ENCODE data around the gene THAP12.

THAP12 gene

GRCh38 chr11:76355172-76355571 is 25.8 kb downstream of the THAP12 start:
- Histone ChIP-seq H3K9me3 (ENCODE audit: control insufficient read depth, low read length) (peaks cover 10% of the 10 kb centered on the region), H3K4me1 (ENCODE audit: control insufficient read depth, insufficient read depth, low read length, poor library complexity, severe bottlenecking) (no peaks in the 10 kb centered on the region), H3K4me3 (ENCODE audit: insufficient read depth, low read depth, low read length, poor library complexity, severe bottlenecking) (no peak overlapping the region), H3K27ac (ENCODE audit: insufficient read depth, low read length, poor library complexity, severe bottlenecking) (no peak overlapping the region), H3K36me3 (ENCODE audit: control insufficient read depth, insufficient read depth, low read length) (peaks cover 46% of the 10 kb centered on the region), H3K27me3 (replicated peaks; ENCODE audit: control insufficient read depth, insufficient read depth, low read length, poor library complexity, severe bottlenecking) (no peaks in the 10 kb centered on the region)
- DNase-seq, result no peak

- Histone ChIP-seq H3K9me3 (ENCODE audit: control insufficient read depth, low read length) (no peaks in the 10 kb centered on the region), H3K36me3 (ENCODE audit: control insufficient read depth, insufficient read depth, low read length) (peaks cover 10% of the 10 kb centered on the region), H3K4me3 (ENCODE audit: insufficient read depth, low read depth, low read length, poor library complexity, severe bottlenecking) (no peak overlapping the region), H3K27me3 (replicated peaks; ENCODE audit: control insufficient read depth, insufficient read depth, low read length, poor library complexity, severe bottlenecking) (no peaks in the 10 kb centered on the region), H3K27ac (ENCODE audit: insufficient read depth, low read length, poor library complexity, severe bottlenecking) (no peak overlapping the region), H3K4me1 (ENCODE audit: control insufficient read depth, insufficient read depth, low read length, poor library complexity, severe bottlenecking) (no peaks in the 10 kb centered on the region)
- DNase-seq, result no peak
Observed at GRCh38 chr11:76348348-76348747, 32.6 kb downstream of the THAP12 start.

DNA sequence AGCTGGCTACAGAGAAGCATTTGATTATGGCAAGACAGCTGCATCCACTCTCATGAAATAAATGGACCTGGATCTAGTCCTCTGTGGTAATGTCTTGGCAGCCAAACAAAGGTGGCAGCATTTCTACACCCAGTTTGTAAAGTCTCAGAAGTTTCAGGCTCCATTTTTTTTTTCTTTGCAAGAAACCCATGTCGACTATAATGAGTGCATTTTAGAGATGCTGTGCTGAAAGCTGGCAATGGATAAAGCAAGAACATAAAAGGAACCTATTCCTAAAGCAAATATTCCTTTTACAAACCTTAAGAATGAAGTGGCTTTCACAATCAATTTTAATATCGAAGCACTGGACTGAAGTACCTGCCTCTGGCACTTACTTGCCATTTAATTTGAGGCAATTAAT is 33.5 kb downstream of the THAP12 start:
- no peak for DNase-seq
- no peak overlapping the region for H3K4me3 ChIP-seq (ENCODE audit: insufficient read depth, low read depth, low read length, poor library complexity, severe bottlenecking)
- no peaks in the 10 kb centered on the region for H3K27me3 ChIP-seq (replicated peaks; ENCODE audit: control insufficient read depth, insufficient read depth, low read length, poor library complexity, severe bottlenecking)

DNA sequence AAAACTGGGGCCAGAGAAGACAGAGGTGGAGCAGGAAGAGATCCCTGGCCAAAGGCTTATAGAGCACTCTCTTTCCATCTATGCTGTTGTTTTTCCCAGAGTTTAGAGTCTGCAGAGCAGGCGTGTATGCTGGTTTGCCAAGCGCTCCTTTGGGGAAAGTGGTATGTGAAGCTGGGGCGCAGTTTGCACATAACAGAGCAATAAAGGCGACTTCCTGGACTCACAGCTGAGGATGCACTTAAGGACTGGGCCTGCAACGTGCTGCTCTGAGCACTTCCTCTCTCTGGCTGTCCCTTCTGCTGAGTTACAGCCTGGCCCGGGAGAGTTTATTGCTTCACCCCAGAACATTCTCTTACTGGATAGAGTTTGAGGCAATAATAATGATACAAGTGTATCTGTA is 41.7 kb downstream of the THAP12 start:
- Histone ChIP-seq H3K36me3 (ENCODE audit: control insufficient read depth, insufficient read depth, low read length) (no peaks in the 10 kb centered on the region), H3K4me3 (ENCODE audit: insufficient read depth, low read depth, low read length, poor library complexity, severe bottlenecking) (no peak overlapping the region), H3K27ac (ENCODE audit: insufficient read depth, low read length, poor library complexity, severe bottlenecking) (no peak overlapping the region), H3K9me3 (ENCODE audit: control insufficient read depth, low read length) (peaks cover 6% of the 10 kb centered on the region), H3K4me1 (ENCODE audit: control insufficient read depth, insufficient read depth, low read length, poor library complexity, severe bottlenecking) (peaks cover 5% of the 10 kb centered on the region), H3K27me3 (replicated peaks; ENCODE audit: control insufficient read depth, insufficient read depth, low read length, poor library complexity, severe bottlenecking) (no peaks in the 10 kb centered on the region)
- no peak for DNase-seq

More for the DNA sequence above, 33.5 kb downstream of the THAP12 start:
- Histone ChIP-seq H3K9me3 (ENCODE audit: control insufficient read depth, low read length) (no peaks in the 10 kb centered on the region), H3K36me3 (ENCODE audit: control insufficient read depth, insufficient read depth, low read length) (peaks cover 4% of the 10 kb centered on the region), H3K4me1 (ENCODE audit: control insufficient read depth, insufficient read depth, low read length, poor library complexity, severe bottlenecking) (no peaks in the 10 kb centered on the region), H3K27ac (ENCODE audit: insufficient read depth, low read length, poor library complexity, severe bottlenecking) (no peak overlapping the region)

DNA sequence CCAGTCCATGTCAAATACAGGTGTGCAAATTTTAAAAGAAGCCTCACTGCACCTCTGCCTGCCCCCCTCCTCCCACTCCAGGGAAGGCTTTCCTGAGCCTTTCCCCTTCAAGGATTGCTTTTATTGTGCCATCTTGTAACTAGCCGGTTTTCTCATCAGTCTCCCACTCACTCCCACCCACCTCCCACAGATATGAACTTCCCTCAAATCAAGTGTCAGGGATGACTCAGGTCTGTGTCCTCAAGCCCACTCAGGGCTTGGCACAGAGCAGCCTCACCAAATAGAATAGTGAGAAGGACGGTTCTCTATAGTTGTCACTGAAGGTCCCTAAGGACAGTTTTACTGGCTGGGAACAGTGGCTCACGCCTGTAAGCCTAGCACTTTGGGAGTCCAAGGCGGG is 43.0 kb downstream of the THAP12 start:
- H3K4me1 ChIP-seq (ENCODE audit: control insufficient read depth, insufficient read depth, low read length, poor library complexity, severe bottlenecking), result peaks cover 5% of the 10 kb centered on the region
- no peak for DNase-seq
- H3K9me3 ChIP-seq (ENCODE audit: control insufficient read depth, low read length), result peaks cover 6% of the 10 kb centered on the region
- H3K36me3 ChIP-seq (ENCODE audit: control insufficient read depth, insufficient read depth, low read length), result no peaks in the 10 kb centered on the region
- H3K27ac ChIP-seq (ENCODE audit: insufficient read depth, low read length, poor library complexity, severe bottlenecking), result peak overlapping the region; percentile 10
- no peaks in the 10 kb centered on the region for H3K27me3 ChIP-seq (replicated peaks; ENCODE audit: control insufficient read depth, insufficient read depth, low read length, poor library complexity, severe bottlenecking)
- H3K4me3 ChIP-seq (ENCODE audit: insufficient read depth, low read depth, low read length, poor library complexity, severe bottlenecking), result no peak overlapping the region

GRCh38 chr11:76337469-76337868 is 43.5 kb downstream of the THAP12 start:
- H3K36me3 ChIP-seq (ENCODE audit: control insufficient read depth, insufficient read depth, low read length), result no peaks in the 10 kb centered on the region
- peaks cover 5% of the 10 kb centered on the region for H3K4me1 ChIP-seq (ENCODE audit: control insufficient read depth, insufficient read depth, low read length, poor library complexity, severe bottlenecking)
- no peaks in the 10 kb centered on the region for H3K27me3 ChIP-seq (replicated peaks; ENCODE audit: control insufficient read depth, insufficient read depth, low read length, poor library complexity, severe bottlenecking)
- H3K27ac ChIP-seq (ENCODE audit: insufficient read depth, low read length, poor library complexity, severe bottlenecking), result peak overlapping the region; percentile 10
- DNase-seq, result no peak
- H3K9me3 ChIP-seq (ENCODE audit: control insufficient read depth, low read length), result peaks cover 6% of the 10 kb centered on the region
- H3K4me3 ChIP-seq (ENCODE audit: insufficient read depth, low read depth, low read length, poor library complexity, severe bottlenecking), result no peak overlapping the region

DNA sequence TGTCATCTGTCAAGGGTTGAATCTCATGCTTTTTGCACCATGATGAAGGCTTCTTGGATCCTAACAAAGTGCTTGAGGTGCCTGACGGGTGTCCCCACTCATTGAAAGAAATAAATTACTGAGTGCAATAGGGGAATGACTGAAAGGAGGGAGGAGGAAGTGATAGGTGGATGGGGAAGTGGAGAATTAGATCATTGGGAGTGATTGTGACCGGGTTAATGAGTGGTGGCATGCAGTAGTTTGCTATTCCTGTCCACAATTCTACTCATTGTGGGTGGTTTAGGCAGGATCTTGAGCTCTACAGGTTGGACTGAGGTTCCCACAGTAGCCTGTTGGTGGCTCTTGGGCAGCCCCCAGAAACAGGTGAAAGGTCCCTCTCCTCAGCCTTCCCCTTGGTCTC is 44.3 kb downstream of the THAP12 start:
- no peaks in the 10 kb centered on the region for H3K27me3 ChIP-seq (replicated peaks; ENCODE audit: control insufficient read depth, insufficient read depth, low read length, poor library complexity, severe bottlenecking)
- H3K27ac ChIP-seq (ENCODE audit: insufficient read depth, low read length, poor library complexity, severe bottlenecking), result no peak overlapping the region
- H3K4me3 ChIP-seq (ENCODE audit: insufficient read depth, low read depth, low read length, poor library complexity, severe bottlenecking), result no peak overlapping the region
- no peaks in the 10 kb centered on the region for H3K36me3 ChIP-seq (ENCODE audit: control insufficient read depth, insufficient read depth, low read length)
- DNase-seq, result no peak
- H3K4me1 ChIP-seq (ENCODE audit: control insufficient read depth, insufficient read depth, low read length, poor library complexity, severe bottlenecking), result peaks cover 5% of the 10 kb centered on the region
- peaks cover 6% of the 10 kb centered on the region for H3K9me3 ChIP-seq (ENCODE audit: control insufficient read depth, low read length)

GRCh38 chr11:76335842-76336241 is 45.1 kb downstream of the THAP12 start:
- Histone ChIP-seq H3K4me3 (ENCODE audit: insufficient read depth, low read depth, low read length, poor library complexity, severe bottlenecking) (no peak overlapping the region), H3K4me1 (ENCODE audit: control insufficient read depth, insufficient read depth, low read length, poor library complexity, severe bottlenecking) (peaks cover 5% of the 10 kb centered on the region), H3K27me3 (replicated peaks; ENCODE audit: control insufficient read depth, insufficient read depth, low read length, poor library complexity, severe bottlenecking) (no peaks in the 10 kb centered on the region), H3K9me3 (ENCODE audit: control insufficient read depth, low read length) (peaks cover 6% of the 10 kb centered on the region), H3K27ac (ENCODE audit: insufficient read depth, low read length, poor library complexity, severe bottlenecking) (no peak overlapping the region), H3K36me3 (ENCODE audit: control insufficient read depth, insufficient read depth, low read length) (no peaks in the 10 kb centered on the region)
- no peak for DNase-seq

- H3K36me3 ChIP-seq (ENCODE audit: control insufficient read depth, insufficient read depth, low read length), result no peaks in the 10 kb centered on the region
- H3K9me3 ChIP-seq (ENCODE audit: control insufficient read depth, low read length), result peaks cover 6% of the 10 kb centered on the region
- no peaks in the 10 kb centered on the region for H3K27me3 ChIP-seq (replicated peaks; ENCODE audit: control insufficient read depth, insufficient read depth, low read length, poor library complexity, severe bottlenecking)
- H3K4me1 ChIP-seq (ENCODE audit: control insufficient read depth, insufficient read depth, low read length, poor library complexity, severe bottlenecking), result peaks cover 5% of the 10 kb centered on the region
- H3K27ac ChIP-seq (ENCODE audit: insufficient read depth, low read length, poor library complexity, severe bottlenecking), result no peak overlapping the region
- no peak for DNase-seq
- H3K4me3 ChIP-seq (ENCODE audit: insufficient read depth, low read depth, low read length, poor library complexity, severe bottlenecking), result no peak overlapping the region
Observed at GRCh38 chr11:76334826-76335389, 46.0 kb downstream of the THAP12 start.

GRCh38 chr11:76330651-76331050 is 50.3 kb downstream of the THAP12 start:
- H3K4me3 ChIP-seq (ENCODE audit: insufficient read depth, low read depth, low read length, poor library complexity, severe bottlenecking), result no peak overlapping the region
- H3K4me1 ChIP-seq (ENCODE audit: control insufficient read depth, insufficient read depth, low read length, poor library complexity, severe bottlenecking), result no peaks in the 10 kb centered on the region
- DNase-seq, result no peak
- H3K36me3 ChIP-seq (ENCODE audit: control insufficient read depth, insufficient read depth, low read length), result no peaks in the 10 kb centered on the region
- H3K9me3 ChIP-seq (ENCODE audit: control insufficient read depth, low read length), result peaks cover 6% of the 10 kb centered on the region
- H3K27me3 ChIP-seq (replicated peaks; ENCODE audit: control insufficient read depth, insufficient read depth, low read length, poor library complexity, severe bottlenecking), result no peaks in the 10 kb centered on the region
- no peak overlapping the region for H3K27ac ChIP-seq (ENCODE audit: insufficient read depth, low read length, poor library complexity, severe bottlenecking)
